Measurements from ENCODE around the gene PSMB3.

The PSMB3 gene

DNA sequence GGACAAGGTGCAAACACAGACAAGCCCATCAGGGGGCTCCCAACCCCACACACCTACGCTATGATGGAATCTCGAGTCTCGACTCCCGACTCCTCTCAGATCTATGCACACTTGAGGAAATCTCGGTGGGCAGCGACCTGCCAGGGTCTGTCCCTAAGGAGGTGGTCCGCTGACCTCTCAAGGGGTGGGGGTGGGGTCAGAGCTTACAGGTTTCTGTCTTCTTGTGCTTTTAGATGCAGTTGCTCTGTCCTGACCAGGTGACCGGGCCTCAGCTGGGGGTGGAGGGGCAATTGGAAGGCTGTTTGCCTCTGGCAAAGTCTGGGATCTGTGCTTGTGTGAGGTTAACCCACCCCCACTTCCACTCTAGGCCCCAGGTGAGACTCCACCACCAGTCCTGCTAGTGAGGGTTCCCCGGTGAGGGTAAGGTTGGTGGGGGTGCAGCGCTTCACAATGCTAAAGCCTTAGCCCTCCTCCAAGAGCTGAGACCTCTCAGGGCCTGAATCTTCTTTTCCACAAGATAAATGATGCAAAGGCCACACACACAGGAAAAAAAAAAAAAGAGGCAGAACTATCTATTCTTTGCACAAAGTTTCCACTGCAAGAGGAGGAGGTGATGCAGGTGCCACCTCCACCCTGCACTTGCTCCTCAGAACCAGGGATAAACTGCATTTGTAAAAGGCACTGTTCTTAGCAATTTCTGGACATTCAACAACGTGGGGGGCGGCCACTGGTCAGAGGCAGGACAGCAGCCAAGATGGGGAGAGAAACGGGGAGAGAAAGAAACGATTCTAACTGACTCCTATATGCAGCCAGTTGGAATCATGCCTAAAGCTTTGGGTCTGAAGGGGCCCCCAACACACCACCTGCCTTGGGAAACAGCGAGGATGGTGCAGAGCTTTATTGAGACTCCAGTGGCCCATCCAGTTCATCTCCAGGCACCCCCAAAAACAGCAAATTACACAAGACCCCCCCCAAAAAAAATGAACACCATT lies 18.3 kb upstream of the PSMB3 start:
- no peak for DNase-seq (ENCODE audit: low read depth, low spot score)

DNA sequence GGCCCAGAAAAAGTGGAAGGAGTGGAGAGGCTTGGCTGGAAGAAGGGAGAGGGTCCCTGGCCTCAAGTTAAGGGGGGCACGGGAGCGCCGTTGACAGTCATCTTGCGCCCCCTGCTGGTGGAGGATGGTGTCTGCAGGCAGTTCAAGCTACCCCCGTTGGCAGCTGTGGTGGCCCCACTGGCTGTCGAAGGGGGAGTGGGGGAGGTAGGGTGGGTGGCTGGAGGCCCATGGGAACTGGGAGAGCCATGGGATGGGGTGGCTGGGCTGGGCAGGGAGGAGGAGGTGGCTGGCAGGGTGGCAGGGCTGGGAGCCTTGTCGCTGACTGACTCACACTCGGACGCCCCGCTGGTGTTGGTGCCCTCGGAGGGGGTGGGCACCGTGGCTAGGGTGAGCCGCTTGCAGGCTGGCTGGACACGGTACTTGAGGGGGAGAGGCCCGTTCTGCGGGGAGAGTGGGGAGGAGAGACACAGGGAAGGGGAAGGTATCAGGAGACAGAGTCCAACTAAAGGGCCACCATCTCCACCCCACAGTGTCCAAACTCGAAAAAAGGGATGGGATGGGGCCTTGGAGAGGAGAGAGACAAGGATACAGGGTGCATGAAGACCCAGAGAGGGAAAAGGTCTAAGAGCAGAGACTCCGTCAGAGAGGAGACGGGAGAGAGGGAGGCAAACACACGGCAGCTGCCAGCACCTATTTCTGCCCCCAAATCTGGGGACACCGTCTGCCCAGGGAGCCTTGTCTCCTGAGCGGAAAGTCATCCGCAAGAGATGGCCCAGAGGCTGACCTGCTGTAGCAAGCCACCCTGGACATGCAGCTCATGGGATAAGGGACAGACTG lies 17.2 kb upstream of the PSMB3 start:
- DNase-seq (ENCODE audit: low read depth, low spot score), result peak; percentile 65

DNA sequence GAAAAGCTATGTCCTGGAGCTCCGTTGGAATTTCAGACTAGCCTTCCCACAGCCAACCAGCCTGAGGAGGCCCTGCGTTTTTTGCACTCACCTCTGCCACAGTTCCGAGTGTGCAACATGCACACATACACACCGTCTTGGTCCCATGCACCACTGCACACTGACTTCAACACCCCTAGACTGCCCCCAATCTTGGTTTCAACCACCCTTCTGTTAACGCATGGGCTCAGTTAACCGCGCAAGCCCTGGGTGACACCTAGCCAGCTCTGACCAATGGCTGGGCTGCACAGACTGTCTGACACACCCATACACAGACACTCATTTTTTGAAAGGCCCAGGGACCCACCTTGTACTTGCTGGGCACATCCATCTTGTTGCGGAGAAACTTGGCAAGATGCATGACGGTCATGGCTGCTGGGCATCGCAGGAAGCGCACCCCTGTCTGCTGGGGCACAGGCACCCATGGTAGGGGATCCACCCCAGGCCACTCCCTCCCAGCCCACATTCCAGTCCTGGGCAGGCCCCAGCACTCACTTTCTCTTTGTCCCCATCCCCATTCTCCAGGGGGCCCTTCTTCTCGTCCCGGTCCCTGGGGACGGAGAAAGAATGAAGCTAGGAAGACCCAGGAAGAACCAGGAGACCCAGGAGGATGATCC lies 14.4 kb upstream of the PSMB3 start:
- DNase-seq (ENCODE audit: low read depth, low spot score), result no peak

DNA sequence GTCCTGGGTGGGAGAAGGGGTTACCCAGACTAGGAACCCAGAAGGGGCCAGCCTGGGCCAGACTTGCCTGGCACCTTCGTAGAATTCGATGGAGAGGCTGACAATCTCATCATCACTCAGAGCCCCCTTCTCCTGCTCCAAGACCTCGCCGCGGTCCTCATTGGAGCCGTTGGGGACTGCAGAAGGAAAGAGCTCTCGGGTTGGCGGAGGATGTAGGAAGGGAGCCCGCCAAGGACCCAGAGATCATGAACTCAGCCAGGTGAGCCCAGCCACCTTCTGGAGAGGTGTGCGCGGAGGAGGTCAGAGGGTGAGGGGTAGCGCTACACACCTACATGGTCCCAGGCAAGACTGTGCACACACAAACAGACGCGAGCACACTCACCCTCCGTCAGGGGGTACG lies 13.9 kb upstream of the PSMB3 start:
- DNase-seq (ENCODE audit: low read depth, low spot score), result no peak

DNA sequence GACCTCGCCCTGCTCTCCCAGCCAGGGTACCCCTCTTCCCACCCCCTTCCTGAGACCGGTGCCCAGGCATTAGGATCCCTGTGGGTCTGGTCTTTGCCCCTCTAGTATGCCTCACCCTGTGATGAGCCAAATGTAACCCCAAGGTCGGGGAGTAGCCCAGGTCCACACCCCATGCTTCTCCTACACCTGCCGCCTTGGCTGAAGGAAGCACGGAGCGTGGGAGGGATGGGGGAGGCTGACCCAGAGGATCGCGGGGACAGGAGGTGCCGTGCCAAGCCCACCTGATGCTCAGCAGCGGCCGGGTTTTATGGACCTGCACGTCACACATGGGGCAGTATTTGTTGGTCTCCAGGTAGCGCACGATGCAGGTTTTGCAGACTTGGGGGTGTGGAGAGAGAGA lies 13.2 kb upstream of the PSMB3 start:
- no peak for DNase-seq (ENCODE audit: low read depth, low spot score)

DNA sequence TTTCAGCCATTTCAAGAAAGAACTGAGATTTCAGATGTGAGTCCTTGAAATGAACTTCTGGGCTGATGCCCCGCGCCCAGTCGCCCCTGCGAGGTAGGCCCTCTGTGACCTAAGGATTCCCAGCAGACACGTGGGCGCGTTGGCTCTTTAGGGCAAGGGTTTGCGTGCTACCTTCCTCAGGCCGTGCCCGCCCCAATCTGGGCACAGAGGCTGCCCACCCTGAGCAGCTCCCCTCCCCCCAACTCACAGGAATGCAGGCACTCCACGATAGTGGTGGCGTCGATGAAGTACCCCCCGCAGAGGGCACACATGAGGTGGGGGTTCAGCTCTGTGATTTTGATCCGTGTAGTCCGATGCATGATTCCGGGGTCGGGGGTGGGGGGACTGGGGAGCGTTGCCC lies 12.5 kb upstream of the PSMB3 start:
- DNase-seq (ENCODE audit: low read depth, low spot score), result no peak

DNA sequence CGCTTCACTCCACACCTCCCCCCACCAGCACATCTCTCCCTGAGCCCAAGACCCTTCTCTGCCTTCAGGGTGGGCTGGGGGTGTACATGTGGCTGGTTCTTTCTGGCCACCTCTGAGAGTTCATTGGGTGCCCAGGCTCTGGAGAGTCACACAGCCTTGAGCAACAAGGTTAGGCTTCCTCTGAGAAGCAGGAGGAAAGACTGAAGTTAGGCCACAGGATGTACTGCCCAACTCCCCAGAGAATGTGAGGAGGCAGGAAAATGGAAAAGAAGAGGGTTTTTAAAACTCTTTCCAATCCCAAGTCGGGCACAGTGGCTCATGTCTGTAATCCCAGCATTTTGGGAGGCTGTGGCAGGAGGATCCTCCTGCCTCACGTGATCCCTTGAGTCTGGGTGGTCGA lies 11.7 kb upstream of the PSMB3 start:
- no peak for DNase-seq (ENCODE audit: low read depth, low spot score)

DNA sequence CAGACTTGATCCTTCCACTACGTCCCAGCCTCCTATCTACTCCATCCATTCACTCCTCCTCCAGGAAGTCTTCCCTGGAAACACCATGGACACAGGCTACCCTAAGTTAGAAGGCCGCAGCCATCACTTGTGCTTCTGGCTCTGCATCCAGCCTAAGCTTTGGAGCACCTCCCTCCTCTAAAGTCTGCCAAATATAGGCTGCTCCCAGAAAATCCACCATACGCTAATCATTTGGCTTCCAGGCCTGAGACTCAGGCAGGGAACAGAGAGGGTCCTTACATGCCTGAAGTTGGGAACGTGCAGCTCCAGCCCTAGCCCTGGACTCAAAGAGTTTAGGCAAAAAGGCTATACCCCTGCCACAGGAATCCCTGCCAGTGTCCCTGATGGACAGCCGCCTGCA lies 11.1 kb upstream of the PSMB3 start:
- no peak for DNase-seq (ENCODE audit: low read depth, low spot score)

DNA sequence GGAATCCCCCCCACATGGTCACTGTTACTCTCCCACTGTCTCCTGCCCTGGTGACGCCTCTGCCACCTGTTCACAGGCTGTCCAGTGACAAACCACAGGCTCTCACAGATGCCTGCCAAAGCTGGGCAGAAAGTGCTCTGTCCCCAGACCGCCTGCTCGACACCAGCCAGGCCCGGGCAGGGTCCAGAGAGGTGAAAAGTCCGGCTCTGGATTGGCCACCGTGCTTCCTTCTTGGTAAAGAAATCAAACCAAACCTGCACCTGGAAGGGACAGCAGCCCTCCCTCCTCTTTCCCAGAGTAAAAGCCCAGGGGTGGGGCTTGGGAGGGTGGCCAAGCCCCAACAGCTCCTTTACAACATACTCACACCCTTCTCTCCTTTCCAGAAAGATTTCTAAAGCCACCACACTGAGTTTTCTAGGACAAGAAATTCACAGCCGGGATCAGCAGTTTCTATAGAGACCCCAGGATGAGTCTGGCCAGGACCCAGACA lies 10.6 kb upstream of the PSMB3 start:
- DNase-seq (ENCODE audit: low read depth, low spot score), result no peak

DNA sequence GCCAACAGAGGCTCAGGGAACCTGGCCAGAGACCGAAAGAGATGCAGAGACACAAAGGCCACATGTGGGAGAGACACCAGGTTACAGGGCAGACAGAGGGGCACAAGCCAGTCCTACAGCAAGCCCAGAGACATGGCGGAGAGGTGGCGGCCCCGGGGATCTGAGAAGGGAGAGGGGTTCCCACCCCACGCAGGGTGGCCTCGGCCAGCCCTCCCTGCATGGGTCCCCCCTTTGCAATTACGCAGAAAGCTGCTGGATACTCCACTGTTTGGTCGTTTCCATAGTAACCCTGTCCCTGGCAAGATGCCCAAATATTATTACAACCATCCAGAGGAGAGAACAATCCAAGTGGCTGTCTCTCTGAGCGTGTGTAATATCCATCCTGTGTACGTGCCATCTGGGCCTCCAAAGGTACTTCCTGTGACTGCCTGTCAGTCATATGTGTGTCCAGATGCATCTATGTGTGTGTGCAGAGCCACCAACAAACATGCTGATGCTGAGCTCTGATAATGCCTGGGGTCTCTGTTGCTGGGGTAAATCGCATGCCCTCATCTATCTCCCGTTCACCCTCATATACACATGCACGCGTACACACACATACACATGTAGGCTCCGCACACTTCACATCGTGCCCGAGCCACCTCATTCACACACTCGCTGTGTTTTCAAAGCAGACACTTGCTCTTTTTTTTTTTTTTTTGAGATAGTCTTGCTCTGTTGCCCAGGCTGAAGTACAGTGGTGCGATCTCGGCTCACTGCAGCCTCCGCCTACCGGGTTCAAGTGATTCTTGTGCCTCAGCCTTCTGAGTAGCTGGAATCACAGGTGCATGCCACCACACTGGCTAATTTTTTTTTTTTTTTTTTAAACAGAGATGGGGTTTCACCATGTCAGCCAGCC lies 9.9 kb upstream of the PSMB3 start:
- DNase-seq (ENCODE audit: low read depth, low spot score), result no peak

DNA sequence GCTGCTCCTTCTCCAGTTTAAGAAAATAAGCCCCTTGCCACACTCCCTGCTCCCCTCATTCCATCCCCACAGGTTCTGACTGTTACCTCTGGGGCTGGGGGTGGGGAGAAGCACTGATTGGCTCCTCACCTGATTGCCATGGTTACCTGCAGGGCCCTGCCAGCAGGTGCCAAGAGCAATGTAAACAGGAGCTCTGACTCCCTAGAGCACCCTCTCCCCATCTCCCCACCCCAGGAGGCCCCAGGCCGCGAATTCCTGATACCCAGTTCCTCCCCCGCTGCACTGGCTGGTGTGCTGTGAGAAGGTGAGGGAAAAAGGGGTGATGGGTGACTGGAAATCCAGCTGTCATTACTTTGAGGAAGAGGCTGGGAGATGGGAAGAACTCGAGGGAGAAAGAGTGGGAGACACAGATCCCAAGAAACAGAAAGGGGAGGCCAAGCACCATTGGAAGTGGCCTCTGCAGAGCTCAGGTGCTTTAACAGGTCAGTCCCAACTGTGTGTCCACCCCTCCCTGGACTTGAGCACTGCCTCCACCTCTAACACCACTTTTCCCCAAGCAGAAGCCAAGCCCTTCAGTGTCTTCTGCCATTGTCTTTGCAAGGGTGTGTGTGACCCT lies 8.9 kb upstream of the PSMB3 start:
- DNase-seq (ENCODE audit: low read depth, low spot score), result no peak

DNA sequence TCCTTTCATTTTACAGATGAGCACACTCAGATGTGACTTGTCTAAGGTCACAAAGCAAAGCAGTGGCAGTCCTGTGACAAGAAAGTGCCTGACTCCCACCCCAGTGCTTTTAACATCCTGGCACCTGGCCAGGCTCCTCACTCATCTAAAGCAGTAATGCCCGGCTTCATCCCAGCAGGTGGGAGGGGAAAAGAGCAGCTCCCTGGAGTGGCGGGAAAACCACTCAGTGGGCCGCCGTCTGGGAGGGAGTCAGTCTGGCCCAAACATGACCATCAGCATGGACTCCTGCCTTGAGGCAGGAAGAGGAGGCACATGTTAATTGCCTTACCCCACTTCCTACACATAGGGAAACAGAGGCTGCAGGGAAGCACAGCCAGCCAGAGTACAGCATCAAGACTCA lies 7.0 kb upstream of the PSMB3 start:
- DNase-seq (ENCODE audit: low read depth, low spot score), result no peak

DNA sequence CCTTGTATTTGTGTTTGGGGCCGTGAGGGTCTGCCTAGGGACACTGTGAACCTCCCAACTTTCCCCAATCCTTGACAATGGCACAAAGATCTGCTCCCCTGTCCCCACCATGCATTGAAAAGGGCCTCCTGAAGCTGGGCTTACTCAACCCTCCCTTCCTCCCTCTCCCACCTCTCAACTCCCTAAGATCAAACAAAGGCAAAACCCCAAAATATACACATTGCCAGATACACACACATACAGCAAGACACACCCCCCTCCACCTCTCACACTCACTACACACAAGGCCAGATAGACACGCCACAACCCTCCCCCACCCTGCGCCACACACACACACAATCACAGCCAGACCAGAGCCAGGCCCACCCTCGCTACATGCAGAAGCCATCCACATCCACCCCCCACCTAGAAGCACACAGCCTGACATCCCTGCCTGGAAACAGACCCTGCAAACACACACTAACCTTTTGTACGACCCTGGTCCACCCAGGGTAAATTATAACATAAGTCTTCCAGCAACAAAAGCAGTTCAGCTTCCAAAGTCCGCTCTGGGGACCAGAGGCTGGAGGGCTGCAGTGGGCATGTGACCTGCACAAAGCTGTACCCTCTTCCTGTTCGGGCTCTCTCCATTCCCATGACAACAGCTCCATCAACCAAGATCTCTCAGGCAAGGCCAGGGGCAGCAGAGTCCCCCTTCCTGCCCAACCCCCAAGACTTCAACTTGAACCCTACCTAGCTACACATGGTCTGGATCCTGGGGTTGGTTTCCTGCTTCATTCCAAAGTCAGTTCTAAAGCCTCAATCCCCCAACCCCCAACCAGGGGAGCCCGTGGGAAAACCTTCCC lies 6.3 kb upstream of the PSMB3 start:
- DNase-seq (ENCODE audit: low read depth, low spot score), result no peak

DNA sequence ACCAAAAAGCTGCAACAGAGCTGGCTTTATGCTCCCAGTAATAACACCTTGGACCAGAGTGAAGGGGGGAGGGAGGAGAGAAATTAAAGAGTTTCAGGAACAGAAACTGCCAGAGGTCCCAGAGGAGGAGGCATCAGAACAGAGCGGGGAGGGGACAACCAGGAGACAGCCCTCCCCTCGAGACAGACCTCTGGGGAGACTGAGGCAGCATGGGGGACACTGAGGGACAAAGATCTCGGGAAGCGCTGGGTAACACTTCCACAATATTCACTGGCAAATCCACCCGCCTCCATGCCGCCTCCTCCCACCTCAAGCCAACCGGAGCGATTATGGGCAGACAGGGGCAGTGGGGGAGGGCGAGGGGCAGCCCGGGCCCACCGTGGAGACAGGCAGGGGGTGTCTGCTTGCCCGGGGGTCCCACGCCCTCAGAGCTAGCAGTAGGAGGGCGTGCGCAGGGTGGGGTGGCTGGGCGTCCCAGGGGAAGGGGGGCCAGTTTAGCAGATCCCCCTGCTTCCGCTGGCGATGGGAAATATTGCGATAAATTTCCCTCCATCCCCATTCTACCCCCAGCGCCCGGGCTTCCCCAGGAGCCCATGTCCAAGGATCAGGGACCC lies 5.6 kb upstream of the PSMB3 start:
- no peak for DNase-seq (ENCODE audit: low read depth, low spot score)

DNA sequence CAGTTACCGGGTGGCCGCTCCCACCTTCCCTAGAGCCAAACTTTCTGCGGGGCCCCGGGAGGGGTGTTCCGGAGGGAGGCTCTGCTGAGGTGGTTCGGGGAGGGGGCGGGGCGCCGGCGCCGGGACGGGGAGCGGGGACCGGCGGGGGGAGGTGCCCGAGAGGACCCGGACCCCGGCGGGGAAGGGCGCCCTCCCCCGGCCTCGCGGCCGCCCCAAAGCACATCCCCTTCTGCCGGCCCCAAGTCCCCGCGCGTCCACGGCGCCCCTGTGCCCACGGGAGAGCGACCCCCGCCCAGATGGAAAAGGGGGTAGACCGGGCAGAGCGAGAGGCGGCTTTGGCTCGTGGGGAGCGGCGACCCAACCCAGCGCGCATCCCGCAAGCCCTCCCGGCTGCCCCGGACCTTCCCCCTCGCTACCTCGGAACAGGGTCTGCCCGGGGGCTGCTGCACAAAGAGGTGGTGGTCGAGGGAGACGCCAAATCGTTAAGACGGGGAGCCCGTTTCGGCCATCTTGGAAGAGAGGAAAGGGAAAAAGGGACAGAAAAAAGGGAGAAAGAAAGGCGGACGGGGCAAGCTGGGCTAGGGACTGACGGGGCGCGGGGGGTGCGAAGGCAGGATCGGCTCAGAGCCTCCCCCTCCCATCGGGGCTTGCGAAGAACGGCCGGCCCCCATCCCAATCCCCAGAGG lies 4.9 kb upstream of the PSMB3 start:
- no peak for DNase-seq (ENCODE audit: low read depth, low spot score)

DNA sequence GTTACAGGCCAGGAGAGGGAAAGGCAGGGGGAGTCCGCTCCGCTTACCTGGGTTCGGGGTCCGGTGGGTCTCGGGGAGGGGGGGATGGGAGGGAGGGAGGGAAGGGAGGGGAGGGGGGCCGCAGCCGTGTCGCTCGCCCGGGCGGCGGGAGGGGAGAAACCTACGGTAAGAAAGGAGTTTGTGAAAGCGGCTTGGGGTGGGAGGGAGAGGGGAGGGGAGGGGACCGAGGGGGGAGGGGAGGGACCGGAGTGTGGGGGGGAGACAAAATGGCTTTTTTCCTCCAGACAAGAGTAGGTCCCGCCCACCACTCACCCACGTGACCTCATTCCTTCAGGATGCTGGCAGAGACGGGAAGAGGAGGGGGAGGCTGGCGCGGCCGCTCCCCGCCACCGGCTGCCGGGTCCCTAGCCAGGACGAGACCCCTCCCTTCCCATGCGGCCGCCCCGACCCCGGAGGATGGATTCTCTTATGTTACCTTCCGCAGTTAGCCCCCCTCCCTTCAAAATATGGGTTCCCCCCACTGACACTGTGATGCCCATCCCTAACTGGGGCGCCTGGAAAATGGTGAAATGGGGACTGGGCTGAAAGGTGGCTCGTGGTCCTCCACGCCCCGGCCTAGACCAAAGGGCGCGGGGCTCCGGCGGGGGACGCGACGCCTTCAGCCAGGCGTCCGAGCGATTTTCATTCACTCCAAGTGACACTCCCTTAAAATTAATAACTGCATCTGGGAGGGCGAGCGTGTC lies 4.2 kb upstream of the PSMB3 start, which contains the start of gene PCGF2:
Gene PCGF2 (minus strand): TSS at position 188 of the 743 bp plus-strand sequence. CDS start 7,934 bp downstream, outside the sequence.
- no peak for DNase-seq (ENCODE audit: low read depth, low spot score)

DNA sequence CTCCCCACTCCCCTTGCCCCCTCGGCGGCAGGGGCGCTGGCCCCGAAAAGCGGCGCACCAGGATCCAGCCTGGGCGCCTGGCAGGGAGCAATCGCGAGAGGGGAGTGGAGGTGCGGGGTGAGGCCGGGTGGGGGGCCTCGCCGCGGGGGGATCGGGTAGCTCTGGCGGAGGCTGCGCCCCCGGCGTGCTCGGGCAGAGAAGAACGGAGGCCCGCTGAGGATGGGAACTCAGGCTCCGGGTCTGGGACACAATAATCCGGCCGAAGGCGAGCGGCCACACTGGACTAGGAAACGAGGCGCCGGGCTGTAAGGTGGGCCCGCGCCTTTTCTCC lies 3.7 kb upstream of the PSMB3 start:
- DNase-seq (ENCODE audit: low read depth, low spot score), result no peak
